ENCODE data around the gene HSD11B1L.

Gene HSD11B1L

DNA sequence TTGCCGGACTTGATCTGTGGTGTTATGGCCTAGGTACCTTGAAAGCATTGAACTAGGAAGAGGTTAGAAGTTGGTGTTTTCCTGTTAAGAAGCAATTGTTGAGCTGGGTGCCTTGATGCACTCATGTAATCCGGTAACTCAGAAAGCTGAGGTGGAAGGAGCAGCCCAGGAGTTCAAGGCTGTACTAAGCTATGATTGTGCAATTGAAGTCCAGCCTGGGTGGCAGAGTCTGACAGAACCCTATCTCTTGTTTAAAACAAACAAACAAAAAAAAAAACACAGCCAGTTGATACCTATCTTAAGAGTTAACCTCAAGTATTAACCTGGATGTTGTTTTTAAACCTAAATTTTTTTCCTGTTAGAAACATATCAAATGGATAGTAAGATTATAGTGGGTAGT, 38.6 kb upstream of the HSD11B1L start:
- Histone ChIP-seq H3K27me3 (ENCODE audit: low read length) (no peaks in the 10 kb centered on the region), H3K79me2 (ENCODE audit: insufficient read depth, low read length) (peaks cover 99% of the 10 kb centered on the region)

DNA sequence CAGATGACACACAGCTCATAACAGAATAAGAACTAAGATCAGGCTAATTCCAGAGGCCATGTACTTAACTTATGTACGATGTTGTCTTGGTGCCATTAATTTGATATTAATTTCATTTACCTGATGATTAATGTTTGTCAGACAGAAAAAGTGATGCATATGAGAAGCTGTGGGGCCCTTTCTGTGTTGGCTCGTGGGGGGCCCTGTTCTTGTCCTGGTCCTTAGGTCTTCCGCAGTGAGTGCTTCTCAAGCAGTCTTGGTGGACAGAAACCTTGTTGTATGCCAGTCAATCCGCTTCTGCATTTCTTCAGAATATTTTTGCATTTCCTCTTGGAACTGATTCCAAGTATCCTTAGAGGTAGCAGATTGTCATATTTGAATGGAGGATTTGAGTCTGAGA, 37.8 kb upstream of the HSD11B1L start:
- Histone ChIP-seq H3F3A (ENCODE audit: insufficient read depth) (no peaks in the 10 kb centered on the region), H3K4me2 (ENCODE audit: low read depth, low read length, poor library complexity, severe bottlenecking) (no peak overlapping the region), H3K27me3 (ENCODE audit: low read length) (no peaks in the 10 kb centered on the region), H3K9me3 (ENCODE audit: insufficient read depth, low read length) (no peaks in the 10 kb centered on the region), H3K4me3 (ENCODE audit: insufficient read depth, low read length, poor library complexity, severe bottlenecking) (no peak overlapping the region), H3K36me3 (ENCODE audit: low read length) (peaks cover 55% of the 10 kb centered on the region), H4K20me1 (ENCODE audit: low read depth, low read length) (peaks cover 32% of the 10 kb centered on the region), H3K79me2 (ENCODE audit: insufficient read depth, low read length) (peaks cover 96% of the 10 kb centered on the region), H3K9me2 (replicated peaks; ENCODE audit: insufficient read depth, low read length) (no peaks in the 10 kb centered on the region), H2AFZ (ENCODE audit: low read depth, low read length, severe bottlenecking) (no peak overlapping the region), H3K27ac (ENCODE audit: low read depth, low read length) (no peak overlapping the region), H3K9ac (ENCODE audit: low read length) (no peak overlapping the region)
- TF ChIP-seq, protein P1, sequence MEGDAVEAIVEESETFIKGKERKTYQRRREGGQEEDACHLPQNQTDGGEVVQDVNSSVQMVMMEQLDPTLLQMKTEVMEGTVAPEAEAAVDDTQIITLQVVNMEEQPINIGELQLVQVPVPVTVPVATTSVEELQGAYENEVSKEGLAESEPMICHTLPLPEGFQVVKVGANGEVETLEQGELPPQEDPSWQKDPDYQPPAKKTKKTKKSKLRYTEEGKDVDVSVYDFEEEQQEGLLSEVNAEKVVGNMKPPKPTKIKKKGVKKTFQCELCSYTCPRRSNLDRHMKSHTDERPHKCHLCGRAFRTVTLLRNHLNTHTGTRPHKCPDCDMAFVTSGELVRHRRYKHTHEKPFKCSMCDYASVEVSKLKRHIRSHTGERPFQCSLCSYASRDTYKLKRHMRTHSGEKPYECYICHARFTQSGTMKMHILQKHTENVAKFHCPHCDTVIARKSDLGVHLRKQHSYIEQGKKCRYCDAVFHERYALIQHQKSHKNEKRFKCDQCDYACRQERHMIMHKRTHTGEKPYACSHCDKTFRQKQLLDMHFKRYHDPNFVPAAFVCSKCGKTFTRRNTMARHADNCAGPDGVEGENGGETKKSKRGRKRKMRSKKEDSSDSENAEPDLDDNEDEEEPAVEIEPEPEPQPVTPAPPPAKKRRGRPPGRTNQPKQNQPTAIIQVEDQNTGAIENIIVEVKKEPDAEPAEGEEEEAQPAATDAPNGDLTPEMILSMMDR (IDR thresholded peaks at IDR 0.05; ENCODE audit: insufficient read depth, low read length, poor library complexity, severe bottlenecking) = no peak
- no peak for TF ChIP-seq EZH2phosphoT487 (conservative IDR thresholded peaks at IDR 0.05; ENCODE audit: low read length)

More for the DNA sequence above, 38.6 kb upstream of the HSD11B1L start:
- Histone ChIP-seq H3K9me2 (replicated peaks; ENCODE audit: insufficient read depth, low read length) (no peaks in the 10 kb centered on the region), H3K4me3 (ENCODE audit: insufficient read depth, low read length, poor library complexity, severe bottlenecking) (no peak overlapping the region), H3K4me2 (ENCODE audit: low read depth, low read length, poor library complexity, severe bottlenecking) (no peak overlapping the region), H3K9ac (ENCODE audit: low read length) (no peak overlapping the region), H4K20me1 (ENCODE audit: low read depth, low read length) (peaks cover 36% of the 10 kb centered on the region), H3K27ac (ENCODE audit: low read depth, low read length) (no peak overlapping the region), H3K9me3 (ENCODE audit: insufficient read depth, low read length) (no peaks in the 10 kb centered on the region), H3K36me3 (ENCODE audit: low read length) (peaks cover 49% of the 10 kb centered on the region), H3F3A (ENCODE audit: insufficient read depth) (peaks cover 3% of the 10 kb centered on the region; the same call in 1 of the 2 replicates), H2AFZ (ENCODE audit: low read depth, low read length, severe bottlenecking) (no peak overlapping the region)
- TF ChIP-seq, protein P1 (IDR thresholded peaks at IDR 0.05; ENCODE audit: insufficient read depth, low read length, poor library complexity, severe bottlenecking) = no peak
- TF ChIP-seq EZH2phosphoT487 (conservative IDR thresholded peaks at IDR 0.05; ENCODE audit: low read length) = no peak

DNA sequence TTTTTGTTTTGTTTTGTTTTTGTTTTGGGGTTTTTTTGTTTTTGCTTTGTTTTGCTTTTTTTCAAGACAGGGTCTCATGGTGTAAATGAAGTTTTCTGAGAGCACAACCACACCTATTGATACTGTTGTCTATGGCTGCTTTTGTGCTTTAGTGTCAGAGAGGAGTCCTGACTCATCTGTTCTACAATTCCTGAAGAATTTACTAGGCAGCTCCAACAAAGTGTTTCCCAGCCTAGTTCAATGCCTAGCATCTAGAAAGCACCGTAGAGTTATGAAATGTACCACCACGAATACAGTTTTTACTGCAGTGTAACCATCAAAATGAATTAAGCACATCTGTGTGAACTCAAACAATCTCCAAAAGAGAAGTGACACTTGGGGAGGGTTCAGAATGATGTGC, 36.8 kb upstream of the HSD11B1L start:
- no peak overlapping the region for H3K27ac ChIP-seq (ENCODE audit: low read depth, low read length)
- H3K36me3 ChIP-seq (ENCODE audit: low read length) = peaks cover 51% of the 10 kb centered on the region
- H3K4me2 ChIP-seq (ENCODE audit: low read depth, low read length, poor library complexity, severe bottlenecking) = no peak overlapping the region
- H3K9ac ChIP-seq (ENCODE audit: low read length) = no peak overlapping the region
- peaks cover 86% of the 10 kb centered on the region for H3K79me2 ChIP-seq (ENCODE audit: insufficient read depth, low read length)
- TF ChIP-seq EZH2phosphoT487 (conservative IDR thresholded peaks at IDR 0.05; ENCODE audit: low read length) = no peak
- TF ChIP-seq, protein P1 (IDR thresholded peaks at IDR 0.05; ENCODE audit: insufficient read depth, low read length, poor library complexity, severe bottlenecking) = no peak
- H2AFZ ChIP-seq (ENCODE audit: low read depth, low read length, severe bottlenecking) = no peak overlapping the region
- no peak overlapping the region for H3K4me3 ChIP-seq (ENCODE audit: insufficient read depth, low read length, poor library complexity, severe bottlenecking)
- no peaks in the 10 kb centered on the region for H3F3A ChIP-seq (ENCODE audit: insufficient read depth)
- H4K20me1 ChIP-seq (ENCODE audit: low read depth, low read length) = peaks cover 28% of the 10 kb centered on the region
- H3K27me3 ChIP-seq (ENCODE audit: low read length) = no peaks in the 10 kb centered on the region
- H3K9me3 ChIP-seq (ENCODE audit: insufficient read depth, low read length) = no peaks in the 10 kb centered on the region
- no peaks in the 10 kb centered on the region for H3K9me2 ChIP-seq (replicated peaks; ENCODE audit: insufficient read depth, low read length)
